GM23338 (cell line): ENCODE measurements around the gene ELL2. TPM values are rescaled to one million over a fixed set of nuclear protein-coding genes. Genes with fewer than 3 reads are reported as not detected.
A peak's percentile ranks its signal among the peaks of the same experiment; 100 is the strongest.

Experiments
- ATAC-seq: fragments of 200-7000 bp; cut with Tn5 transposase; 3 replicates; pipeline ENCODE4 v1.9.1; 2020
- DNase-seq: peaks from one replicate; pipeline ENCODE4 v3.0.0-alpha.2; 2015; ENCODE audit warnings: low spot score
- H2AFZ ChIP-seq: fragments of 200-600 bp; sonication (generic); 2 replicates; pipeline ENCODE4 v1.8.0; 2016; ENCODE audit warnings: antibody characterized with exemption, mild to moderate bottlenecking, moderate library complexity
- H3F3A ChIP-seq: fragments of 200-600 bp; sonication (generic); replicated peaks from 2 replicates; pipeline ENCODE4 v1.8.0; 2017; ENCODE audit warnings: antibody characterized with exemption, mixed run types, low read depth
- H3K27ac ChIP-seq: fragments of 200-600 bp; sonication (generic); 2 replicates; pipeline ENCODE4 v1.6.1; 2016; ENCODE audit warnings: low read depth
- H3K27me3 ChIP-seq: fragments of 200-600 bp; sonication (generic); 2 replicates; pipeline ENCODE4 v1.8.0; 2016; ENCODE audit warnings: mild to moderate bottlenecking, mixed run types, moderate library complexity; ENCODE audit not compliant: insufficient read depth
- H3K36me3 ChIP-seq: fragments of 200-600 bp; sonication (generic); 2 replicates; pipeline ENCODE4 v1.8.0; 2016; ENCODE audit warnings: mild to moderate bottlenecking; ENCODE audit not compliant: insufficient read depth
- H3K4me1 ChIP-seq: fragments of 200-600 bp; sonication (generic); 2 replicates; pipeline ENCODE4 v1.8.0; 2016; ENCODE audit warnings: mild to moderate bottlenecking, moderate library complexity; ENCODE audit not compliant: insufficient read depth
- H3K4me2 ChIP-seq: fragments of 200-600 bp; sonication (generic); 2 replicates; pipeline ENCODE4 v1.7.1; 2017; ENCODE audit warnings: mixed run types
- H3K4me3 ChIP-seq: fragments of 200-600 bp; sonication (generic); 2 replicates; pipeline ENCODE4 v1.6.1; 2016; ENCODE audit warnings: mixed run types
- H3K79me2 ChIP-seq: fragments of 200-600 bp; sonication (generic); replicated peaks from 2 replicates; pipeline ENCODE4 v1.8.0; 2017; ENCODE audit warnings: mild to moderate bottlenecking; ENCODE audit not compliant: insufficient read depth
- H3K9me2 ChIP-seq: fragments of 200-600 bp; sonication (generic); 2 replicates; pipeline ENCODE4 v1.8.0; 2017; ENCODE audit not compliant: insufficient read depth
- H4K20me1 ChIP-seq: fragments of 200-600 bp; sonication (generic); replicated peaks from 2 replicates; pipeline ENCODE4 v1.8.0; 2017; ENCODE audit warnings: mild to moderate bottlenecking; ENCODE audit not compliant: insufficient read depth
- H3K27ac Mint-ChIP-seq: 2 replicates; pipeline ENCODE4 v1.8.0; 2020; ENCODE audit warnings: inconsistent platforms, mild to moderate bottlenecking, moderate library complexity, mixed read lengths
- H3K27me3 Mint-ChIP-seq: 3 replicates; pipeline ENCODE4 v1.8.0; 2022; ENCODE audit warnings: low read depth, mild to moderate bottlenecking, moderate library complexity, mixed read lengths, inconsistent platforms; ENCODE audit not compliant: insufficient read depth, poor library complexity
- H3K36me3 Mint-ChIP-seq: 3 replicates; pipeline ENCODE4 v1.8.0; 2021; ENCODE audit warnings: low read depth, mild to moderate bottlenecking, inconsistent platforms, moderate library complexity, mixed read lengths
- H3K4me1 Mint-ChIP-seq: 3 replicates; pipeline ENCODE4 v1.8.0; 2020; ENCODE audit warnings: mild to moderate bottlenecking, inconsistent platforms, mixed read lengths
- H3K4me3 Mint-ChIP-seq: 3 replicates; pipeline ENCODE4 v1.8.0; 2021; ENCODE audit warnings: moderate library complexity, mild to moderate bottlenecking, inconsistent platforms, mixed read lengths
- H3K9me3 Mint-ChIP-seq: 3 replicates; pipeline ENCODE4 v1.8.0; 2020; ENCODE audit warnings: moderate library complexity, mild to moderate bottlenecking, inconsistent platforms, mixed read lengths
- CREB1 ChIP-seq: fragments of 250-450 bp; sonication (Bioruptor Pico); IDR thresholded peaks from 2 replicates; pipeline ENCODE4 v1.5.0; 2020; ENCODE audit warnings: low read depth, mild to moderate bottlenecking, moderate library complexity
- EZH2 ChIP-seq: fragments of 200-600 bp; sonication (generic); IDR thresholded peaks from one replicate; pipeline ENCODE4 v1.8.0; 2017; ENCODE audit warnings: antibody characterized with exemption, mild to moderate bottlenecking, low read depth; ENCODE audit not compliant: unreplicated experiment
- EZH2phosphoT487 ChIP-seq: fragments of 200-600 bp; sonication (generic); IDR thresholded peaks from one replicate; pipeline ENCODE4 v1.8.1; 2018; ENCODE audit warnings: antibody characterized with exemption; ENCODE audit not compliant: unreplicated experiment
- JUNB ChIP-seq: IDR thresholded peaks from one replicate; pipeline ENCODE4 v1.6.1; 2016; ENCODE audit warnings: antibody characterized with exemption; ENCODE audit not compliant: unreplicated experiment
- NANOG ChIP-seq: IDR thresholded peaks from 2 replicates; pipeline ENCODE4 v1.6.1; 2016; ENCODE audit warnings: antibody characterized with exemption, borderline replicate concordance
- POLR2AphosphoS5 ChIP-seq: IDR thresholded peaks from 2 replicates; pipeline ENCODE4 v1.6.1; 2016; ENCODE audit warnings: antibody characterized with exemption, low read depth
- STAT1 ChIP-seq: IDR thresholded peaks from one replicate; pipeline ENCODE4 v1.6.1; 2016; ENCODE audit warnings: antibody characterized with exemption; ENCODE audit not compliant: unreplicated experiment
- ZNF114 ChIP-seq: fragments of 250-450 bp; sonication (Bioruptor Pico); IDR thresholded peaks from 2 replicates; pipeline ENCODE4 v1.5.0; 2020; ENCODE audit warnings: mild to moderate bottlenecking, moderate library complexity
- ZNF331 ChIP-seq: fragments of 250-450 bp; sonication (Bioruptor Pico); IDR thresholded peaks from 2 replicates; pipeline ENCODE4 v1.5.0; 2020; ENCODE audit warnings: low read depth, mild to moderate bottlenecking, moderate library complexity
- polyA plus RNA-seq: library from polyadenylated mRNA; unstranded; fragments of >200 nt; fragmentation: Nextera tagmentation; extraction: Ambion mirVana; gene quantifications from 2 replicates; pipeline ENCODE4 v1.2.1, GENCODE V29; 2016
- total RNA-seq: library from RNA; depleted of rRNA; stranded (reverse); fragments of >200 nt; shearing (Covaris generic); gene quantifications from 2 replicates; pipeline ENCODE4 v1.2.3, GENCODE V29; 2014
- TF ChIP-seq, protein P1 (sequence below): IDR thresholded peaks from 2 replicates; pipeline ENCODE4 v1.6.1; 2016; ENCODE audit warnings: antibody characterized with exemption
- TF ChIP-seq, protein P2 (sequence below): fragments of 250-450 bp; sonication (Bioruptor Pico); IDR thresholded peaks from 2 replicates; pipeline ENCODE4 v1.5.0; 2020; ENCODE audit warnings: mild to moderate bottlenecking, moderate library complexity
- TF ChIP-seq, protein P3 (sequence below), 2 experiments: fragments of 200-600 bp in 1 of 2; sonication (generic) in 1 of 2; conservative IDR thresholded peaks; 2 replicates each; pipeline versions ENCODE4 v1.5.1 to v1.6.1; 2016 to 2017; ENCODE audit warnings: antibody characterized with exemption in 2 of 2, low read depth in 2 of 2, mild to moderate bottlenecking in 2 of 2, moderate library complexity in 1 of 2
- TF ChIP-seq, protein P4 (sequence below): IDR thresholded peaks from one replicate; pipeline ENCODE4 v1.6.1; 2018; ENCODE audit warnings: antibody characterized with exemption; ENCODE audit not compliant: unreplicated experiment

ELL2 gene
- total and polyA plus RNA-seq, 2 experiments from 2014 or later, result 7.4 to 32.6 TPM

DNA sequence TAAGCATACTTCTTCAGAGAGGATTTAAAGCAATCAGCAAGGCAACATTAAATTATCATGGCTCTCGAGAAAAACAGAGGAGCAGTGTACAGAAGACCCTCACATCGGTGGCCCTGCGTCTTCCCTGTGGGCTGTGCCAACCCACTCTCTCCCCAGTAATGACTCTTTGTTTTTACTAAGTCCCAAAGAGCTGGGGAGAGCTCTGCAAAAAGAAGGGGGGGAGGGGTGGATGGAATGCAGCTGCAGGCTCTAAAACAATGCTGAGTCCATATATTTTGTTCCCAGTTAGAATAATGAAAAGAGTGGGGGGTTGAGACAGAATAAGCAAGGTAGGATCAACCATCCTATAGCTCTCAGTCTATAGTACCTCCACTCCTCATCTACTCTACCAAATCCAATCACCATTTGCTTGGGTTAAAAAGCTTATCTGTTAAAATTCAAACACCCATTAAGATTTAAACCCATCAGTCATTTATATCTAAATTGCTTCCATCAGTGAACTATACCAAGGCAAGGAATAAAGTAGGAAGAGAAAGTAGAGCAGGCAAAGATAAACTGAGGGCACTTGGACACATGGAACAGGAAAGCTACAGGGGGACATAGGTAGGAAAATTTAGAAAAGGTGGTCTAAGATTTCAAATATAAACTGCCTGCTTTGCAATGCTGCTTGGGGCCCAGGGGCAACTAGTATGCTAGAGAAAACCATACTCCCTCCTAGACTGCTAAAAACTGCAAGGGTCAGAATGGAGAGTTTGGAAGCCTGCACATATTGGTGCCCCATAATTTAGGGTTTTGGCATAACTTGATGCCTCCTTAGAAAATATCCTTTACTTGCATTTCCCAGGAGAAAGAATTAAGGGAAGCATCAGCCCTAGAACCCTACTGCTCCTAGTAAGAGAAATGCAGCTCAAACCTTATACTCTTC is 20.6 kb downstream of the ELL2 start:
- peak overlapping the region; percentile 59 for H3K4me2 ChIP-seq
- Mint-ChIP-seq H3K9me3 (no peaks in the 10 kb centered on the region), H3K4me3 (peak overlapping the region; percentile 57; the same call in 2 of the 3 replicates), H3K4me1 (peaks cover 29% of the 10 kb centered on the region), H3K27me3 (no peaks in the 10 kb centered on the region), H3K36me3 (no peaks in the 10 kb centered on the region), H3K27ac (peak overlapping the region; percentile 94)
- peak overlapping the region; percentile 82 for H3K27ac ChIP-seq
- peak; percentile 94 for ATAC-seq
- peak overlapping the region; percentile 12; the same call in 1 of the 2 replicates for H3K4me3 ChIP-seq
- peaks cover 24% of the 10 kb centered on the region for H3K4me1 ChIP-seq
- DNase-seq, result peak; percentile 71
- peaks cover 4% of the 10 kb centered on the region; the same call in 1 of the 2 replicates for H3K79me2 ChIP-seq
- no peaks in the 10 kb centered on the region for H3K27me3 ChIP-seq
- no peaks in the 10 kb centered on the region for H3K36me3 ChIP-seq
- no peaks in the 10 kb centered on the region for H4K20me1 ChIP-seq
- no peaks in the 10 kb centered on the region for H3F3A ChIP-seq
- TF ChIP-seq, protein P1, sequence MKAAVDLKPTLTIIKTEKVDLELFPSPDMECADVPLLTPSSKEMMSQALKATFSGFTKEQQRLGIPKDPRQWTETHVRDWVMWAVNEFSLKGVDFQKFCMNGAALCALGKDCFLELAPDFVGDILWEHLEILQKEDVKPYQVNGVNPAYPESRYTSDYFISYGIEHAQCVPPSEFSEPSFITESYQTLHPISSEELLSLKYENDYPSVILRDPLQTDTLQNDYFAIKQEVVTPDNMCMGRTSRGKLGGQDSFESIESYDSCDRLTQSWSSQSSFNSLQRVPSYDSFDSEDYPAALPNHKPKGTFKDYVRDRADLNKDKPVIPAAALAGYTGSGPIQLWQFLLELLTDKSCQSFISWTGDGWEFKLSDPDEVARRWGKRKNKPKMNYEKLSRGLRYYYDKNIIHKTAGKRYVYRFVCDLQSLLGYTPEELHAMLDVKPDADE, result no peak
- TF ChIP-seq, protein P2, sequence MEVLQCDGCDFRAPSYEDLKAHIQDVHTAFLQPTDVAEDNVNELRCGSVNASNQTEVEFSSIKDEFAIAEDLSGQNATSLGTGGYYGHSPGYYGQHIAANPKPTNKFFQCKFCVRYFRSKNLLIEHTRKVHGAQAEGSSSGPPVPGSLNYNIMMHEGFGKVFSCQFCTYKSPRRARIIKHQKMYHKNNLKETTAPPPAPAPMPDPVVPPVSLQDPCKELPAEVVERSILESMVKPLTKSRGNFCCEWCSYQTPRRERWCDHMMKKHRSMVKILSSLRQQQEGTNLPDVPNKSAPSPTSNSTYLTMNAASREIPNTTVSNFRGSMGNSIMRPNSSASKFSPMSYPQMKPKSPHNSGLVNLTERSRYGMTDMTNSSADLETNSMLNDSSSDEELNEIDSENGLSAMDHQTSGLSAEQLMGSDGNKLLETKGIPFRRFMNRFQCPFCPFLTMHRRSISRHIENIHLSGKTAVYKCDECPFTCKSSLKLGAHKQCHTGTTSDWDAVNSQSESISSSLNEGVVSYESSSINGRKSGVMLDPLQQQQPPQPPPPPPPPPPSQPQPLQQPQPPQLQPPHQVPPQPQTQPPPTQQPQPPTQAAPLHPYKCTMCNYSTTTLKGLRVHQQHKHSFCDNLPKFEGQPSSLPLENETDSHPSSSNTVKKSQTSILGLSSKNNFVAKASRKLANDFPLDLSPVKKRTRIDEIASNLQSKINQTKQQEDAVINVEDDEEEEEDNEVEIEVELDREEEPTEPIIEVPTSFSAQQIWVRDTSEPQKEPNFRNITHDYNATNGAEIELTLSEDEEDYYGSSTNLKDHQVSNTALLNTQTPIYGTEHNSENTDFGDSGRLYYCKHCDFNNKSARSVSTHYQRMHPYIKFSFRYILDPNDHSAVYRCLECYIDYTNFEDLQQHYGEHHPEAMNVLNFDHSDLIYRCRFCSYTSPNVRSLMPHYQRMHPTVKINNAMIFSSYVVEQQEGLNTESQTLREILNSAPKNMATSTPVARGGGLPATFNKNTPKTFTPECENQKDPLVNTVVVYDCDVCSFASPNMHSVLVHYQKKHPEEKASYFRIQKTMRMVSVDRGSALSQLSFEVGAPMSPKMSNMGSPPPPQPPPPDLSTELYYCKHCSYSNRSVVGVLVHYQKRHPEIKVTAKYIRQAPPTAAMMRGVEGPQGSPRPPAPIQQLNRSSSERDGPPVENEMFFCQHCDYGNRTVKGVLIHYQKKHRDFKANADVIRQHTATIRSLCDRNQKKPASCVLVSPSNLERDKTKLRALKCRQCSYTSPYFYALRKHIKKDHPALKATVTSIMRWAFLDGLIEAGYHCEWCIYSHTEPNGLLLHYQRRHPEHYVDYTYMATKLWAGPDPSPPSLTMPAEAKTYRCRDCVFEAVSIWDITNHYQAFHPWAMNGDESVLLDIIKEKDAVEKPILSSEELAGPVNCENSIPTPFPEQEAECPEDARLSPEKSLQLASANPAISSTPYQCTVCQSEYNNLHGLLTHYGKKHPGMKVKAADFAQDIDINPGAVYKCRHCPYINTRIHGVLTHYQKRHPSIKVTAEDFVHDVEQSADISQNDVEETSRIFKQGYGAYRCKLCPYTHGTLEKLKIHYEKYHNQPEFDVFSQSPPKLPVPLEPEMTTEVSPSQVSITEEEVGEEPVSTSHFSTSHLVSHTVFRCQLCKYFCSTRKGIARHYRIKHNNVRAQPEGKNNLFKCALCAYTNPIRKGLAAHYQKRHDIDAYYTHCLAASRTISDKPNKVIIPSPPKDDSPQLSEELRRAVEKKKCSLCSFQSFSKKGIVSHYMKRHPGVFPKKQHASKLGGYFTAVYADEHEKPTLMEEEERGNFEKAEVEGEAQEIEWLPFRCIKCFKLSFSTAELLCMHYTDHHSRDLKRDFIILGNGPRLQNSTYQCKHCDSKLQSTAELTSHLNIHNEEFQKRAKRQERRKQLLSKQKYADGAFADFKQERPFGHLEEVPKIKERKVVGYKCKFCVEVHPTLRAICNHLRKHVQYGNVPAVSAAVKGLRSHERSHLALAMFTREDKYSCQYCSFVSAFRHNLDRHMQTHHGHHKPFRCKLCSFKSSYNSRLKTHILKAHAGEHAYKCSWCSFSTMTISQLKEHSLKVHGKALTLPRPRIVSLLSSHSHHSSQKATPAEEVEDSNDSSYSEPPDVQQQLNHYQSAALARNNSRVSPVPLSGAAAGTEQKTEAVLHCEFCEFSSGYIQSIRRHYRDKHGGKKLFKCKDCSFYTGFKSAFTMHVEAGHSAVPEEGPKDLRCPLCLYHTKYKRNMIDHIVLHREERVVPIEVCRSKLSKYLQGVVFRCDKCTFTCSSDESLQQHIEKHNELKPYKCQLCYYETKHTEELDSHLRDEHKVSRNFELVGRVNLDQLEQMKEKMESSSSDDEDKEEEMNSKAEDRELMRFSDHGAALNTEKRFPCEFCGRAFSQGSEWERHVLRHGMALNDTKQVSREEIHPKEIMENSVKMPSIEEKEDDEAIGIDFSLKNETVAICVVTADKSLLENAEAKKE (CRISPR knock-in tag), result no peak
- TF ChIP-seq STAT1 (no peak), JUNB (no peak), NANOG (no peak), EZH2 (no peak), CREB1 (CRISPR knock-in tag) (no peak), ZNF114 (CRISPR knock-in tag) (no peak), POLR2AphosphoS5 (no peak), ZNF331 (CRISPR knock-in tag) (no peak), EZH2phosphoT487 (no peak)
- TF ChIP-seq, protein P3, sequence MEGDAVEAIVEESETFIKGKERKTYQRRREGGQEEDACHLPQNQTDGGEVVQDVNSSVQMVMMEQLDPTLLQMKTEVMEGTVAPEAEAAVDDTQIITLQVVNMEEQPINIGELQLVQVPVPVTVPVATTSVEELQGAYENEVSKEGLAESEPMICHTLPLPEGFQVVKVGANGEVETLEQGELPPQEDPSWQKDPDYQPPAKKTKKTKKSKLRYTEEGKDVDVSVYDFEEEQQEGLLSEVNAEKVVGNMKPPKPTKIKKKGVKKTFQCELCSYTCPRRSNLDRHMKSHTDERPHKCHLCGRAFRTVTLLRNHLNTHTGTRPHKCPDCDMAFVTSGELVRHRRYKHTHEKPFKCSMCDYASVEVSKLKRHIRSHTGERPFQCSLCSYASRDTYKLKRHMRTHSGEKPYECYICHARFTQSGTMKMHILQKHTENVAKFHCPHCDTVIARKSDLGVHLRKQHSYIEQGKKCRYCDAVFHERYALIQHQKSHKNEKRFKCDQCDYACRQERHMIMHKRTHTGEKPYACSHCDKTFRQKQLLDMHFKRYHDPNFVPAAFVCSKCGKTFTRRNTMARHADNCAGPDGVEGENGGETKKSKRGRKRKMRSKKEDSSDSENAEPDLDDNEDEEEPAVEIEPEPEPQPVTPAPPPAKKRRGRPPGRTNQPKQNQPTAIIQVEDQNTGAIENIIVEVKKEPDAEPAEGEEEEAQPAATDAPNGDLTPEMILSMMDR (conservative IDR thresholded peaks at IDR 0.05; ENCODE audit: low read depth in 2 of 2), result no peak
- TF ChIP-seq, protein P4, sequence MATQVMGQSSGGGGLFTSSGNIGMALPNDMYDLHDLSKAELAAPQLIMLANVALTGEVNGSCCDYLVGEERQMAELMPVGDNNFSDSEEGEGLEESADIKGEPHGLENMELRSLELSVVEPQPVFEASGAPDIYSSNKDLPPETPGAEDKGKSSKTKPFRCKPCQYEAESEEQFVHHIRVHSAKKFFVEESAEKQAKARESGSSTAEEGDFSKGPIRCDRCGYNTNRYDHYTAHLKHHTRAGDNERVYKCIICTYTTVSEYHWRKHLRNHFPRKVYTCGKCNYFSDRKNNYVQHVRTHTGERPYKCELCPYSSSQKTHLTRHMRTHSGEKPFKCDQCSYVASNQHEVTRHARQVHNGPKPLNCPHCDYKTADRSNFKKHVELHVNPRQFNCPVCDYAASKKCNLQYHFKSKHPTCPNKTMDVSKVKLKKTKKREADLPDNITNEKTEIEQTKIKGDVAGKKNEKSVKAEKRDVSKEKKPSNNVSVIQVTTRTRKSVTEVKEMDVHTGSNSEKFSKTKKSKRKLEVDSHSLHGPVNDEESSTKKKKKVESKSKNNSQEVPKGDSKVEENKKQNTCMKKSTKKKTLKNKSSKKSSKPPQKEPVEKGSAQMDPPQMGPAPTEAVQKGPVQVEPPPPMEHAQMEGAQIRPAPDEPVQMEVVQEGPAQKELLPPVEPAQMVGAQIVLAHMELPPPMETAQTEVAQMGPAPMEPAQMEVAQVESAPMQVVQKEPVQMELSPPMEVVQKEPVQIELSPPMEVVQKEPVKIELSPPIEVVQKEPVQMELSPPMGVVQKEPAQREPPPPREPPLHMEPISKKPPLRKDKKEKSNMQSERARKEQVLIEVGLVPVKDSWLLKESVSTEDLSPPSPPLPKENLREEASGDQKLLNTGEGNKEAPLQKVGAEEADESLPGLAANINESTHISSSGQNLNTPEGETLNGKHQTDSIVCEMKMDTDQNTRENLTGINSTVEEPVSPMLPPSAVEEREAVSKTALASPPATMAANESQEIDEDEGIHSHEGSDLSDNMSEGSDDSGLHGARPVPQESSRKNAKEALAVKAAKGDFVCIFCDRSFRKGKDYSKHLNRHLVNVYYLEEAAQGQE, result no peak
- no peaks in the 10 kb centered on the region for H3K9me2 ChIP-seq
- H2AFZ ChIP-seq, result no peak overlapping the region
